ENCODE results near the gene C1QTNF1. TPM values are rescaled to one million over a fixed set of nuclear protein-coding genes. Genes with fewer than 3 reads are reported as not detected.

The C1QTNF1 gene
- total RNA-seq, 1 experiment from 2014 or later = 4.0 TPM

- BruUV-seq (replicated peaks) = no TSS peak
- no peak for ATAC-seq
- Histone ChIP-seq H3K27ac (ENCODE audit: low read depth, low read length) (no peak overlapping the region; the same call in 1 of the 2 replicates), H3K9ac (ENCODE audit: low read length) (no peak overlapping the region), H3K9me2 (ENCODE audit: insufficient read depth) (no peaks in the 10 kb centered on the region), H3K4me3 (replicated peaks in 1 of 2; ENCODE audit: low read depth in 1 of 2, low read length in 2 of 2) (no peak overlapping the region), H4K20me1 (ENCODE audit: insufficient read depth) (no peaks in the 10 kb centered on the region), H3K79me2 (ENCODE audit: insufficient read depth, low read length) (peaks cover 82% of the 10 kb centered on the region), H3K9me3 (ENCODE audit: control insufficient read depth in 1 of 2, insufficient read depth in 1 of 2, low read depth in 1 of 2, low read length in 2 of 2) (no peaks in the 10 kb centered on the region), H3K4me2 (ENCODE audit: low read length) (no peak overlapping the region), H2AFZ (ENCODE audit: low read depth, low read length, poor library complexity, severe bottlenecking) (no peak overlapping the region), H3K27me3 (ENCODE audit: insufficient read depth, low read length) (no peaks in the 10 kb centered on the region), H3K36me3 (ENCODE audit: control insufficient read depth in 1 of 2, insufficient read depth in 2 of 2, low read length in 2 of 2) (peaks cover 34 to 35% of the 10 kb centered on the region in 2 experiments; a peak in 3 of 4 replicates), H3K4me1 (ENCODE audit: control insufficient read depth in 1 of 2, insufficient read depth in 2 of 2, low read length in 2 of 2) (peaks cover 5 to 6% of the 10 kb centered on the region in 2 experiments; a peak in 3 of 4 replicates)
- ChIA-PET CTCF (no interaction called here), POLR2A (interaction anchor here (1.2 kb wide), 1 partner anchor 9 kb away, joined by 6 read pairs; the partner anchor contains the start of gene CANT1), RAD21 (ENCODE audit: low non-redundant PET in 1 of 2, low total read pairs in 2 of 2, uncharacterized antibody in 2 of 2, unreplicated experiment in 2 of 2) (interaction anchor here in 1 of 2 experiments (0.5 kb wide), 1 partner anchor 616 kb away, joined by 3 read pairs; no protein-coding TSS in a partner anchor)
- TF ChIP-seq SIN3A (IDR thresholded peaks at IDR 0.05; ENCODE audit: low read depth) (no peak), EGR1 (IDR thresholded peaks at IDR 0.05; ENCODE audit: low read depth) (no peak), ZNF274 (IDR thresholded peaks at IDR 0.05; ENCODE audit: low read depth, low read length) (no peak), ATF3 (IDR thresholded peaks at IDR 0.05) (no peak), ZBTB33 (IDR thresholded peaks at IDR 0.05; ENCODE audit: extremely low read depth, insufficient replicate concordance, low read length) (no peak), CBX3 (IDR thresholded peaks at IDR 0.05; ENCODE audit: low read depth) (no peak), POLR2A (IDR thresholded peaks at IDR 0.05; ENCODE audit: borderline replicate concordance, extremely low read depth, insufficient read depth, insufficient read length) (no peak), JUND (IDR thresholded peaks at IDR 0.05) (no peak), SP1 (IDR thresholded peaks at IDR 0.05; ENCODE audit: low read depth) (no peak), CEBPB (IDR thresholded peaks at IDR 0.05; ENCODE audit: low read depth) (no peak), POLR2AphosphoS5 (IDR thresholded peaks at IDR 0.05; ENCODE audit: low read depth, low read length) (no peak), ELF1 (IDR thresholded peaks at IDR 0.05; ENCODE audit: borderline replicate concordance, low read depth) (no peak), EZH2phosphoT487 (IDR thresholded peaks at IDR 0.05; ENCODE audit: borderline replicate concordance) (no peak), TCF7L2 (IDR thresholded peaks at IDR 0.05; ENCODE audit: borderline replicate concordance, extremely low read depth, insufficient read depth, insufficient read length) (no peak), EZH2 (IDR thresholded peaks at IDR 0.05) (no peak), RAD21 (IDR thresholded peaks at IDR 0.05; ENCODE audit: low read depth) (no peak), FOSL1 (IDR thresholded peaks at IDR 0.05; ENCODE audit: low read depth) (no peak), ZFX (IDR thresholded peaks at IDR 0.05) (no peak), CTCF (IDR thresholded peaks at IDR 0.05 in 2 of 3, conservative IDR thresholded peaks at IDR 0.05 in 1 of 3; ENCODE audit: borderline replicate concordance in 1 of 3, insufficient read depth in 1 of 3, low read depth in 2 of 3, low read length in 2 of 3) (no peak), MAX (IDR thresholded peaks at IDR 0.05) (no peak)
- no peak for DNase-seq (ENCODE audit: low read depth, low spot score)
- intact Hi-C loops (cut with micrococcal nuclease) = no loop called here
Measured at GRCh38 chr17:79000396-79001189, 23.4 kb upstream of the C1QTNF1 start.

Data from HCT116 (cell line).